ENCODE results near the gene LEUTX. TPM values are rescaled to one million over a fixed set of nuclear protein-coding genes. Genes with fewer than 3 reads are reported as not detected.
"Not testable (repeated sequence)": the region's sequence is repeated elsewhere in the genome, so short reads cannot be mapped to it uniquely, and the experiment has no call there.

LEUTX gene
- polyA plus RNA-seq (2013, experiment 1 of 2; ENCODE audit: insufficient read length), result not detected
- polyA plus RNA-seq (2013, experiment 2 of 2; ENCODE audit: insufficient read length), result not detected

GRCh38 chr19:39778763-39779162, at the start of gene LEUTX:
TSS of gene LEUTX (plus strand) at chr19:39778854. CDS start at chr19:39778921, 67 bp downstream.
- DNase-seq, result no peak

- DNase-seq, result no peak
Observed at GRCh38 chr19:39729594-39729993, 49.1 kb upstream of the LEUTX start.

GRCh38 chr19:39731685-39732084, 47.0 kb upstream of the LEUTX start:
- DNase-seq, result no peak

- no peak for DNase-seq
Observed at GRCh38 chr19:39733841-39734240, 44.8 kb upstream of the LEUTX start.

- DNase-seq, result no peak
Observed at GRCh38 chr19:39735688-39736087, 43.0 kb upstream of the LEUTX start.

GRCh38 chr19:39736088-39736487, 42.6 kb upstream of the LEUTX start:
- no peak for DNase-seq

- no peak for DNase-seq
Observed at GRCh38 chr19:39737351-39737750, 41.3 kb upstream of the LEUTX start.

- no peak for DNase-seq
Observed at GRCh38 chr19:39737891-39738290, 40.8 kb upstream of the LEUTX start, which contains the start of gene CLC. TSS of gene CLC (minus strand) at chr19:39738029. CDS start at chr19:39737952, 77 bp downstream.

GRCh38 chr19:39738814-39739213, 39.8 kb upstream of the LEUTX start:
- no peak for DNase-seq

GRCh38 chr19:39740395-39740794, 38.3 kb upstream of the LEUTX start:
- DNase-seq, result no peak

- DNase-seq, result no peak
Observed at GRCh38 chr19:39745643-39746042, 33.0 kb upstream of the LEUTX start.

- DNase-seq, result no peak
Observed at GRCh38 chr19:39746836-39747529, 31.7 kb upstream of the LEUTX start.

GRCh38 chr19:39749981-39750380, 28.7 kb upstream of the LEUTX start:
- no peak for DNase-seq

GRCh38 chr19:39752390-39752789, 26.3 kb upstream of the LEUTX start:
- no peak for DNase-seq

GRCh38 chr19:39752795-39753194, 25.9 kb upstream of the LEUTX start:
- DNase-seq, result no peak

GRCh38 chr19:39754544-39754943, 24.1 kb upstream of the LEUTX start:
- no peak for DNase-seq

- DNase-seq, result no peak
Observed at GRCh38 chr19:39754971-39755370, 23.7 kb upstream of the LEUTX start.

GRCh38 chr19:39759457-39760184, 19.0 kb upstream of the LEUTX start:
- DNase-seq, result no peak

- DNase-seq, result not testable (repeated sequence)
Observed at GRCh38 chr19:39761851-39762250, 16.8 kb upstream of the LEUTX start.

GRCh38 chr19:39765091-39766076, 13.3 kb upstream of the LEUTX start:
- peak; percentile 47 for DNase-seq

- DNase-seq, result no peak
Observed at GRCh38 chr19:39768334-39768733, 10.3 kb upstream of the LEUTX start.

- DNase-seq, result no peak
Observed at GRCh38 chr19:39768786-39769185, 9.9 kb upstream of the LEUTX start.

- DNase-seq, result no peak
Observed at GRCh38 chr19:39780894-39781293, 2.2 kb downstream of the LEUTX start.
